HG03045 (cell line): ENCODE results near the gene BTG4.

Experiments used
- ATAC-seq: cut with Tn5 transposase; IDR thresholded peaks from one replicate; pipeline ENCODE4 v1.9.1; 2021; ENCODE audit warnings: mild to moderate bottlenecking, moderate library complexity; ENCODE audit not compliant: unreplicated experiment

Gene BTG4

DNA sequence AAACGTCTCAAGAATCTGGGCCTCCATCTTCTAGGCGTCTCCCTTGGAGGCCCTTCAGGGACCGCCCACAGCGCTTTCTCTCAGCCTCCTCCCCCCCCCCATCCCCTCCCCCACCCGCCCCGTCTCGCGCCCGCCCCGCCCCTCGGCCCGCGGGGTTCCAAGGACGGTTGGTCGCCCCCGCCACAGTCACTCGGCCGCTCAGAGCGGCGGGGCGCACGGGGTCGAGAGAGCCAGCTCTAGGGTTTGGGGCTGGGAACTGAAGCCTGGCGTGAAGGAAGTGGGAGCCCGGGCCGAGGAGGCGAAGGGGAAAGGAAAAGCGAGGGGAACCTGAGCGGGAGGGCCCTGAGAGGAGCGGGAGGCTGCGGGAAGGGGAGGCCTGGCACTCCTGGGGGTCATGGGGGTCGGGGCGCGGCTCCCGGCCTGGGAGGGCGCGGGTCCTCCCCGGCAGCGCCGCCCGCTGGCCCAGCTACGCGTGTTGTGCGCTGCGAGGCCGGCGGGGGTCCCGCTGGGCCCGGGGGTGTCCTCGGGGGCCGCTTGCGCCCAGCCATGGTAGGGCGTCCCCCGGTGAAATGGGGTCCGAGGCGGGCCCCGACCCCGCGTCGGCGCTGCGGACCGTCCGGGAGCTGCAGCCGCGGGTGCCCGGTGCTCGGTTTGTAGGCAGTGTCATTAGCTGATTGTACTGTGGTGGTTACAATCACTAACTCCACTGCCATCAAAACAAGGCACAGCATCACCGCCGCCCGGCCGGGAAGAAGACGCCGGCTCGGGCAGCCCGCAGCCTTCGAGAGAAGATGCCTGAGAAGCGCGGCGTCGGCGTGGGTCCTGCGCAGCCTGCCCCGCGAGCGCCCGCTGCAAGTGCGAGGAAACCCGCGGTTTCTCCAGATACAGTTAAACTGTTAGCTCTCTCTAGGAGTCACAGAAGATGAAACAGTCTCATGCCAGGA, at the start of gene BTG4:
Gene BTG4 (minus strand): TSS at position 91 of the 944 bp plus-strand sequence. CDS start 13,610 bp downstream, outside the sequence.
- ATAC-seq = no peak

DNA sequence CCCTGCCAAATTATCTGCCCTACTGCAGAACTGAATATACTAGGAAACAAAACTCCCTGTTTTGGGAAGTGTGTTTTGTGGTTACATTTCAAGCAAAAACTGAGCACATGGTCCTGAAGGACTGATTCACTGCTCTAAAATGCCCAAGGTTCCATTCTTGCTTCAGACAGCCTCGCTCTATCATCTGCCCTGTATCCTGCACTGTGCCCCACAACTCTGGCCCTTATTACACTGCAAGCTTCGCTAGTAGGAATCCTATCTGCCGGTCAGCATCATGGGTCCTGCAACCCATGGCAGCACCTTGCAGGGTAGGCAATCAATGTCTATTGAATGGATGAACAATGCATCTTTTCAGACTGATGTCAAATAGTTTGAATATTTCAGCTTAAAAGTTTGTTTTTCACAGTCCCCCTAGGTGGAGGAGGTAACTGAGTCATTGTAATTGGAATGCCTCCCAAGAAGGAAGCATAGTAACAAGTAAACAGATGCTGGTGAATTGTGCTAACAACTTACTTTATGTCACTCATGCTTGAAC, 49.7 kb upstream of the BTG4 start:
- no peak for ATAC-seq

DNA sequence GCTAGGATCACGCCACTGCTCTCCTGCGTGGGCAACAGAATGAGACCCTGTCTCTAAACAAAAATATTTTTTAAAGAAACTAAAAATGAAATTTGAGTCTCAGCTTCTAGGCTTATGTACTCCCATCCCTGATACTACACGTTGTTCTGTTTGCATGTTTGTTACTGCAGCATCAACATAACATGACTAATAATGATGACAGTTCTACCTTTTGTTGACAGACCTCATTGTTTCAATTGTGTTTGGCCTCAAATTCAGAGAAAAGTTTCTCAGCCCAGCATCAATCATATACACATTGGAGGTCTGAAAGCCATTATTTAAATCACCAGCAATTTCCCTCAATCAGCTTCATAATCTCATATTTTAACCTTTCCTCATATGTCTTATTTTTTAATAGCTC, 49.1 kb upstream of the BTG4 start:
- no peak for ATAC-seq

DNA sequence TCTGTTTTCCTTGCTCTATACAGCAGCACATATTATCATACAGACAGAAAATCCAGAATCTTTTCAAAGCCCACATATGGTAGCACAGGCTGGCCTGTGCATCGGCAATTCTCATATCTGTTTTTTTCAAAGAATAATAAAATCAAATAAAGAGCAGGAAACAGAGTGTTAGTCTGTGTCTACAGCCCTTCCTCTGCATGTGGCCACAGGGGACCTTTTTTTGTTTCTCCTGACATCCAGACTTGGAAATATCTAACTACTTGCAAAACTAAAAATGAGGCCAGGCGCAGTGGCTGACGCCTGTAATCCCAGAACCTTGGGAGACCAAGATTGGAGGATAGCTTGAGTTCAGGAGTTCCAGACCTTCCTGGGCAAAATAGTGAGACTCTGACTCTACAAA, 48.6 kb upstream of the BTG4 start:
- ATAC-seq = no peak

DNA sequence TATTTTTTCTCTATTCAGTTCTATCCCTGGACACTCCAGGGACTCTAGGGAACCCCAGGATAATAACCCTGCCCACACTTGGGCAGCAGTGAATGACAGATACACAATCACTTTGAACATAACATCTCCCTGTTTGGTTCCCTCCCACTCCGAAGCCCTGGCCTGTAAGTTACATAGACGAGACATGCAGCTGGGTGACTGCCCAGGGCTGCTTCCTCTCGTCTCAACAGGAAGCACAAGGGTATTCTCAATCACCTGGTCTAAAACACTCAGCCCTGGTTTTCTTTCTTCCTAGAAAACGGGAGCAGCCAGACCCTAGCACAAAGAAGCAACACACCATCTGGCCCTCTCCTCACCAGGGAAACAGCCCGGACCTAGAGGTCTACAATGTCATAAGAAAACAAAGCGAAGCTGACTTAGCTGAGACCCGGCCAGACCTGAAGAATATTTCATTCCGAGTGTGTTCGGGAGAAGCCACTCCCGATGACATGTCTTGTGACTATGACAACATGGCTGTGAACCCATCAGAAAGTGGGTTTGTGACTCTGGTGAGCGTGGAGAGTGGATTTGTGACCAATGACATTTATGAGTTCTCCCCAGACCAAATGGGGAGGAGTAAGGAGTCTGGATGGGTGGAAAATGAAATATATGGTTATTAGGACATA, 47.7 kb upstream of the BTG4 start:
- no peak for ATAC-seq

DNA sequence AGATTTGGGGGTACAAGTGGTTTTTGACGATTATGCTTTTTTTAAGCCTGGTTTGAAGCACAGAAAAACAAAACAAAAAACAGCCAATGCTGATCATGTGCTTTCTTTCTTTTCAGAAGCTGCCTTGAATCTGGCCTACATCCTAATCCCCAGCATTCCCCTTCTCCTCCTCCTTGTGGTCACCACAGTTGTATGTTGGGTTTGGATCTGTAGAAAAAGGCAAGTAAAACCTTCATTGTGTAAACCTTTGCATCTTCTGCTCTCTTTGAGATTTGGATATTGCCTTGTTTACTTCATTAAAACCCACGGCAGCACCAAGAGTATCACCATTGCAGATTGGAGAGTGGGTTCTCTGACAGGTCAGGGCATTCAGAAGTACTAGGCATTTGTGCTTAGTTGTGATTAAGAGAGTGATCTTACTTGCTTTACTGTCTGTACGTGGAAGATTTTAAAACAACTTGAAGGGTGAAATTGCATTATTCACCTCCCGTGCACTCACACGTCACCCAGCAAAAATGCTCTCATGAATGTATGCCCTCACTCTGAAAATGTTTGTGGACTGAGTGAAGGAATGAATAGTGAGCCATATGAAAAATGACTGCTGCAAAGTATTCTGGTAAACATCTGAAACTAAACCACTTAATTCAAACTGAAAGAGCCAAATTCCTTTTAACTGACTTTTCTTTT, 45.4 kb upstream of the BTG4 start:
- ATAC-seq = no peak

DNA sequence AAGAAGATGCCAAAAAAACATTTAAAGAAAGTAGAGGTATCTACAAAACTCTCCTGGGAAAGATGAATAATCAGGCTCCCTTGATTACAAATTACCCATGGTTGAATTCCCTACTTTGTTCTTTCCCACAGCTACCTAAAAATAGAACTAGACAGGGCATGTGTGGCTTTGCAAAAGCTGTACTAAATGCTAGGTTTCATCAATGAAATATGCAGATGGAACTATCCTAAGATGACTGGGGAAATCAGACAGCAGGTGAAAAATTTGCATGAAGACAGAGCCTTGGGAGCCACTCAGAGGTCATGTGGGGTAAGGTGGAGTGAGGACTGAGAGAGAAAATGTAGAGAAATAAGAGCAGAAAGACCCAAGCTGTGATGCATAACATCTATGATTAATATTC, 43.1 kb upstream of the BTG4 start:
- ATAC-seq = no peak

DNA sequence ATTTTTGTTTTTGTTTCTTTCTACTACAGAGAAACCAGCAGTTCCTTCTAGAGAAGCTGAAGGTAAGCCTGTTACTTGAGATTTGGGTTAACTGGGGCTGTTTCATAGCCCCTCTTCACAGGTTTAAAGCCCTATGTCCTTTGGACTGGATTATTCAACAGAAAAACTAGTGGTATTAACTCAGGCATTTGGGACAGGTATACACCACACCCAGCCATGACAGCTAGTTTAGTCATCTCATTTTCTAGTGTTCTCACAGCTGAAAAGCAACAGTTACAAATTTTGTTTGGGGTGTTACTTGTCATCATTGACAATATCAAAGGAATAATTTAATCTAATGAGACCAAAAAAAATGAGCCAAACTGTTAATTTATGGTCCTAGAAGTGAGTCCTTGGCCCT, 42.3 kb upstream of the BTG4 start:
- no peak for ATAC-seq

DNA sequence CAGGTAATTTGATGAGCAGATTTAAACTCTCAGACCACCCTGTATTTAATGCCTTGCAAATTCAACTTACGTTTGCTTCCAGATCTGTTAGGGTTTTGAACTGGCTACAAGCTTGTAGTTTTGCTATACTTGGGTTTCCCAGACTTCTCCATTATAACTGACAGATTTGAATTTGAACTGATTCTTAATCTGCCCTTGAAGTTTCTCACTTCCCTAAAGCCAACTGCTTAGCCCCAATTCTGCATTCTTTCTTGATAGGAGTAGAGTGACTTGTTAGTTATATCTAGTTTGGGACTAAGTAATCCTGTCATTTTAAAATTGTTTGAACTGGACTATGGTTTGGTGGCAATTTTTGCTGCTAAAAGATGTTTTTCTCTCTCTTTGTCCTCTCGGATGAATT, 38.1 kb upstream of the BTG4 start:
- no peak for ATAC-seq

DNA sequence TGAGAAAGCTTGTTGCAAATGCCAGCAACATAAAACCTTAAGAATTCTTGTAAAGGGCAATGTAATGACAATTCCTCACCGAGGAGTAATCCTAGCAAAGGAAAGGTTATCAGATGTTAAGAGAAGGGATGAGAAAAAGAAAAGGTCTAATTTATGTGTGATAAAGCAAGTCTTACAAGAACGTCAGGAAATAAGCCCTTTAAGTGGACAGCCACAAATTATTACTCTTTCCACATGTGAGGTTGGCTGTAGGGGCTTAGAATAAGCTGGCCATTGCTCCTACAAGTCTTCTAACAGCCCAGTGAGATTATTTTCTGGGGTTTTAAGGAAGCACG, 37.6 kb upstream of the BTG4 start:
- no peak for ATAC-seq

DNA sequence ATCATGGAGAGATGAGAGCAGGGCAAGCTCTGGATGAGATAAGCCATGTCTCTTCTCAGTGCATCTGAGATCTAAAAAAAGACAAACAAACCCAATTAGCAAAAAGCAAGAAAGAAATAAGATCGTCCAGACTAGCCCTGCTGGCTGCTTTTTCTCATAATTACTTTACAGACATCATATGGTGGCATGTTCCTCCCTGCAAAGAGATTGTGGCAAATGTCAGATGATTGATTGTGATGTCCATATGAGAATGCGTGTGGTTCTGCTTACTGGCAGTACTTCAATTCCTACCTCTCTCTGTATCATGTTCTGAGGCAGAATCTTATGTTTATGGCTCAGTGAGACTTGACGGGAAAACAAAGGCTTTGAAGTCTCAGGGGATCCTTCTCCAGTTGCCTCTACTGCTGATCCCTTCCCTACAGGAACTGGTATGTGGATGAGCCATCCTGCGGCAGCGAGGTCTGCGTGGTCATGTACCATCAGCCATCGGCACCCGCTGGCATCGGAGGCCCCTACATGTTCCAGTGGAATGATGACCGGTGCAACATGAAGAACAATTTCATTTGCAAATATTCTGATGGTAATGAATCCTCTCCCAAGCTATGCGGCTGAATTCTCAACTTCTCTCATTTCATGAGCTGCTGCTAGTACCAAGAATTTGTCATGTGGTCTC, 37.1 kb upstream of the BTG4 start:
- ATAC-seq = no peak

DNA sequence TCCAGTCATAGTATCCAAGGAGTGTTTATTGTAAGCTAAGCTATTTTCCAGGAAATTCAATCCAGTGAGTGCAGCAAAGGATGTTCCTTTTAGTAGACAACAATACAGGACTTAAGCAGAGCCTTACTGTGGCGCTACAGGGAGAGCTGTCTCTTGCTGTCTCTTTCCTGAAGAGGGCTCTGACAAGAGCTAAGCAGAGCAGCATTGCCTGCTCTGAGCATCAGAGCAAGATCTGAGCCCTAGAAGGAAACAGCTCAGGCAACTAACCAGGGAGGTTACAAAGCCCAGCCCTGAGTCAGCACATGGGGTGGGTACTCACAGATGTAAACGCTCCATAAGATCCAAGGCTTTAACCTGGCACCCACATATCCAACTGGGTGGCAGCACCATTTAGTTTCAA, 36.3 kb upstream of the BTG4 start:
- no peak for ATAC-seq

DNA sequence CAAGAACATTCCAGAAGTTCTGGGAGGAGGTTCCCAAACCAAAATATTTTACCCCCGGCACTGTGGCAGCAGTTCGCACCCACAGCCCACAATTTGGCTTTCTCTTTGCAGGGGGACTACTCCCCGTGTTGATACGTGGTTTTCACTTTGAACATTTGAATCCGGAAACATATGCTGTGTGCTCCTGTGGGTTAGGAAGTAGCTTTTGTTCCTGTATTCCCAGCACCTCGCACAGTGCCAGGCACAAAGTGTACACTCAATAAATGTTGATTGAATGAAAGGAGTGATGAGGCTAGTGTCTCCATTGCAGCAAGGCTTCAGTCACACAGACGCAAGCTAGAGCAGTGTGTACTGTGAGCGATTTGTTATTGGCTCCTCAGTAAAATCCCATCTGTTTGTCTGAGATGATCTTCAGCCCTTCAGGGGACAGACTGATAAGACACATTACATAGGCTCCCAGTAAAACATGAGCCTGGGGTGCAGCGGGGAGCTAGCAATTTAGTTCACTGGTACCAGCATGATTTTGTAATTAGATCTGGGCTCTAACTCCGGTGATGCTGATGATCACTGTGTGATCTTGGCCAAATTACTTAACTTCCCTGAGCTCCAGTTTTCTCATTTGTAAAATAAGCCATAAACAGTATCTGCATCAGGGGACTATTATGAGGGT, 30.6 kb upstream of the BTG4 start:
- ATAC-seq = no peak

DNA sequence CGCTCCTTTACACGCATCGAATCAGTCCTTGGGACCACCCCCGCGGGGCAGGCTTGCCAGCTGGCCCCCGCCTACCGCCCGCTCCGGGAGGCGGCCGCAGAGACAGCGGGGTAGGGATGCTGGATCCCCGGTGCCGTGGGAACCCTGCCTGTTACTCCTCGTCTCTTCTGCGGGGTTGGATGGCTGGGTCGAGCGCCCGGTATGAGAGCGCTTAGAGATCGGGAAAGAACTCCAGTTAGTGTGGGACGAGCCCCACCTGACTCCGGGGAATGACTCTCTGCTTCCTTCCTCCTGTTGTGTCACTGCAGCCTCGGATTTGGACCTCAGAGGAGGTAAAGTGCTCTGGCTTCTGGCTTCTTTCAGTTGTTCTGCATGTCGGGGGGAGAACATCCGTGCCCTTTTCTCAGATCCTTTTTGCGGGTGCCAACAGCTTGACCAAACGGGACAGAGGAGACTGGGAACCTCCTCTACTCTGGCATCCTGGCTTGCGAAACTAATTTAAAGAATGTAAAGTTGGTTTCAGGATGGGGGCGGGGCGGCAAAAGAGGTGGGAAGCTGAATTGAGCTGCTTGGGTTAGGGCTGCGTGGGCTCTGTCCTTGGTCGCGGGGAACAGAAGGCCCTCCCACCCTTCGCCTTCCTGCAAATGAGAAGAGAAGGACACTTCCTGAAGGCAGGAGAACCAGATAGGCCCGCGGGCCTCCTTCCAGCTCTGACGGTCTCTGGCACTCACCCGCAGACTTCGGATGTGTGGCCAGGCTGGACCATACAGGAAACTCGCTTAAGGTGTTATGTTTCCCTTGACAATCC, 29.3 kb upstream of the BTG4 start:
- ATAC-seq = no peak

DNA sequence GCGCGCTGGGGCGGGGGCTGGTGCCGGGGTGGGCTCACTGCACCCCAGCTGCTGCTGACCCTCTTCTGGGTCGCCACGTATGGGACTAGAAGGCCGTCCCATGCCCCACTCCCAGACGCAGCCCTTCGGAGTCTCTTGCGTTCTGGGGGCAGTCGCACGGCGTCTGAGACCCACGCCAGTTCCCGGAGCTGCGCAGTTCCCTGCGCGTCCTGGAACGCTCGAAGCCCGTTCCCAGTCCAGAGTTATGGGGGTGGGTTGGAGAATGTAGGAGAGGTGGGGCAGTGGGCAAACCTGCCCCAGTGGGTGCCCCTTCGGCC, 28.7 kb upstream of the BTG4 start:
- no peak for ATAC-seq

DNA sequence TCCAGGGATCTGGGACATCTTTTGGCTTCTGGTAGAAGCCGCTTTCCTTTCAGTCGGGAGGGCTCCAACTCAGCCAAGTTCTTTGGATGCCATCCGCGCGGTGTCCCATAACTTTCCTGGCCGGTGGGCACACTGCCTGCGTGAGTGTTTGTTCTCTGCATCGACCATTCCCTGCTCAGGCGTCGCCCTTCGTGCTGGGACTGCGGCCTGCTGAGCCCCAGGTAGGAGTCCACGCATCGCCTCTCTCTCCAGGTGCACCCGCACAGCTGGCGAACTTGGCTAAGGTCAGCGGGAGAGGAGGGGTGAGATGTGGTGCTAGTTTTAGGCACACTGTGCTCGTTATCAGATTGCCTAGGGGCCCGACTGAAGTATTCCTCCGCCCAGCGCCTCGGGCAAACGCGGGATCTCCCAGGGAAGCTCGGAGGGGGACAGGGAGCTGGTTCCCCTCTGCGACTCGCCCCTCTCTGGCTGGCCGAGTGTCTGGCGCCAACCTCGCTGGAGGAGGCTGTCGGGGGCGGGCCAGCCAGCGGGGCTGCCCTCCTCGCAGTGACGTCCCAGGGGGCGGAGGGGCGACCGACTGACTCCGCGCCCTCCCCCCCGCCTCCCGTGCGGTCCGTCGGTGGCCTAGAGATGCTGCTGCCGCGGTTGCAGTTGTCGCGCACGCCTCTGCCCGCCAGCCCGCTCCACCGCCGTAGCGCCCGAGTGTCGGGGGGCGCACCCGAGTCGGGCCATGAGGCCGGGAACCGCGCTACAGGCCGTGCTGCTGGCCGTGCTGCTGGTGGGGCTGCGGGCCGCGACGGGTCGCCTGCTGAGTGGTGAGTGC, 28.1 kb upstream of the BTG4 start, which contains the start of gene LAYN:
Gene LAYN (plus strand): TSS at position 607 of the 823 bp plus-strand sequence. CDS start 124 bp downstream, at position 731.
- no peak for ATAC-seq

DNA sequence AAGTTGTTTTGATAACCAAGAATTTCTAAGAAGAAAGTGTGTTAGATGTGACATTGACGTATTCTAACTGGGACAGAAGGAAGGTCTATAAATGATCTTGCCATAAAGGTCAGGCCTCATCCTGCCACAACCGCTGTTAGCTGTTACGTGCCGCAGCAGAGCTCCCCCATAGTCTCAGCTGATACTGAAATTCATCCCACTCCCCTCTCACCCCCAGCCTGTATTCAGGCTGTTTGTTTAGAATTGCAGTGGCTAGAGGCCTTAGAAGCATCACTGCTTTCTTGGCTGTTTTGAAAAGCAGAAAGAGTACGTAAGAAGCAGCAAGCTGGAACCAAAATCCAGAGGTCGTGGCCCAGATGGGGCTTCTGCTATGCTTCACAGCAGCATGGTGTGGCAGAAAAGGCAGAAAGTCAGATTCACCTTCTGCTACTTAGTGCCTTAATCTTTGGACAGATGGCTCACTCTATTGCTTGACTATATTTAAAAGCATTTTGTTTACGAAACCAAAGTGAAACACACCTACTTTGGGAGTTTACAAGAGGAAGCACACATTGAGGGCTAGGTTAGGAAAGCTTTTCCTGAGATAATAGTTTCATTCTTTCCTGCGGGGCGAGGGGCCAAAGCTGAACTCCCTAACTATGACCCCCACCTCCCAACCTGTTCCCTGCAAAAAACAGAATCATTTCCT, 27.4 kb upstream of the BTG4 start:
- ATAC-seq = no peak

DNA sequence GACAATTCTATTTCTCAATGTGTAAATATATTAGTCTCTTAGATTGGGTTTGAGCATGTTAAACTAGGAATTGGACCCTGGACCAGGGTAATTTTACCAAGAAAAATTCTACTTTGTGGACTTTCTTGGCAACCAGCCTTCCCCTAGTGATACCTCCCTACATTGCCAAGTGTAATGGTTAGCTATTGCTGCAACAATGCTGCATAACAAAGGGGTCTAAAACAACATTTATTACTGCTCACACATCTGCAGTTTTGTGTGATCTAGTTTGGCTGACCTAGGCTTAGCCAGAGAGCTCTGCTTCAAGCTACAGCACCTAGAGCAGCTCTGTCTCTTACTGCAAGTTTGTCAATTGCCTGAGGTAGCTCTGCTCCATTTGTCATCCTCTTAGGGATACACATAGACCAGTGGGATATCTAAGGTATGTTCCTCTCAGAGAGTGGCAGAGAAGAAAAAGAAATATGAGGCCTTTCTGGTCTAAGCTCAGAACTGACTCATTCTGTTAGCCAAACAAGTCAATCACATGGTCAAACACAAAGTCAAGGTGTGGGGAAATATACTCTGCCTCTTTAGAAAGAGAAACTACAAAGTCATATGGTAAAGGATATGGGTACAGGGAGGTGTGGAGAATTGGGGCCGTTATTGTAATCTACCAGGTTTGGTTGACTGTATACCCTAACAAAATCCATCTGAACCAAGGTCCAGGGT, 26.4 kb upstream of the BTG4 start:
- ATAC-seq = no peak
